RWPE2 (cell line): Measurements from ENCODE around the gene NTN1.

Source experiments
- ATAC-seq: fragments of 200-7000 bp; cut with Tn5 transposase; 3 replicates; pipeline ENCODE4 v1.9.1; 2021; ENCODE audit warnings: low read depth
- DNase-seq: peaks from one replicate; pipeline ENCODE4 v3.0.0-alpha.2; 2020; ENCODE audit warnings: low spot score
- H3K27ac ChIP-seq: fragments of 450-650 bp; 2 replicates; pipeline ENCODE4 v1.5.1; 2017; ENCODE audit warnings: mild to moderate bottlenecking; ENCODE audit not compliant: poor library complexity, severe bottlenecking
- H3K27me3 ChIP-seq: fragments of 250-450 bp; sonication (Bioruptor Pico); 2 replicates; pipeline ENCODE4 v1.5.1; 2021; ENCODE audit warnings: mild to moderate bottlenecking, moderate library complexity; ENCODE audit not compliant: insufficient read depth, poor library complexity, severe bottlenecking
- H3K36me3 ChIP-seq: fragments of 250-450 bp; sonication (Bioruptor Pico); 2 replicates; pipeline ENCODE4 v1.5.1; 2020; ENCODE audit warnings: low read depth, mild to moderate bottlenecking, moderate library complexity
- H3K4me1 ChIP-seq: fragments of 250-450 bp; sonication (Bioruptor Pico); 2 replicates; pipeline ENCODE4 v1.5.1; 2021; ENCODE audit warnings: mild to moderate bottlenecking, moderate library complexity; ENCODE audit not compliant: insufficient read depth, poor library complexity, severe bottlenecking
- H3K4me3 ChIP-seq: fragments of 250-450 bp; sonication (Bioruptor Pico); 2 replicates; pipeline ENCODE4 v1.5.1; 2021; ENCODE audit warnings: mild to moderate bottlenecking, moderate library complexity; ENCODE audit not compliant: severe bottlenecking
- H3K9me3 ChIP-seq: fragments of 250-450 bp; sonication (Bioruptor Pico); 2 replicates; pipeline ENCODE4 v1.5.1; 2021; ENCODE audit warnings: mild to moderate bottlenecking, moderate library complexity; ENCODE audit not compliant: severe bottlenecking
- TF ChIP-seq, protein P1 (sequence below): fragments of 450-650 bp; IDR thresholded peaks from one replicate; pipeline ENCODE4 v1.5.1; 2017; ENCODE audit warnings: mild to moderate bottlenecking, moderate library complexity; ENCODE audit not compliant: poor library complexity, severe bottlenecking

Gene NTN1

DNA sequence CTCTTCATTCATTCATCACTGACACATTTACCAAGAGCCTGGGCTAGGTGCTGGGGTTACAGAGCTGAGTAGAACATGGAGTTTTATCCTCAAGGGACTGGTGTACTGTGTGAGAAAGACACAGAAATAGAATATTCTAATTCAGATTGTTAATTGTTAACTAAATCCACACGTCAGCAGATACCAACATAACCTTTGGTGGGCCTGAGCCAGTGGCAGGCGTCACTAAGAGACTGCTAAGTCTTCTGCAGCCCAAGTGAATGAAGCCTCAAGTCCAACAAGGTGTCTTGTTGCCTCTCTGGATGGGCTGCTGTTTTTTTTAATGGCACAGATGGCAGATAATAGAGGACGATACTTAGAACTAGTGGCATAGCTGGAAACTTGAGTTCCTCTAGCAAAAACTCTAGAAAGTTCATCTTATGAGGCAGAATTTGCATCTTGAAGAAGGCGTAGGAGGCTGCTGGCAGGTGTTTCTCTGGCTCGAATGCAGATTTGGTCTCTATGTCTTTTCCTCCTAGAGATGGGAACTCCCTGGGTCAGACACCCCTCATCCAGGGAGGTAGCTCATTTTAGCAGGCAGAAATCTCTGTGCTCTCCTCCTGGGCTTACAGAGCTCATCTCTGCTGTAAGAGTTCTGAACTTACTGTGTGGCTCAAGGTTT, 179.5 kb downstream of the NTN1 start:
- no peak for ATAC-seq
- H3K36me3 ChIP-seq: no peaks in the 10 kb centered on the region
- TF ChIP-seq, protein P1, sequence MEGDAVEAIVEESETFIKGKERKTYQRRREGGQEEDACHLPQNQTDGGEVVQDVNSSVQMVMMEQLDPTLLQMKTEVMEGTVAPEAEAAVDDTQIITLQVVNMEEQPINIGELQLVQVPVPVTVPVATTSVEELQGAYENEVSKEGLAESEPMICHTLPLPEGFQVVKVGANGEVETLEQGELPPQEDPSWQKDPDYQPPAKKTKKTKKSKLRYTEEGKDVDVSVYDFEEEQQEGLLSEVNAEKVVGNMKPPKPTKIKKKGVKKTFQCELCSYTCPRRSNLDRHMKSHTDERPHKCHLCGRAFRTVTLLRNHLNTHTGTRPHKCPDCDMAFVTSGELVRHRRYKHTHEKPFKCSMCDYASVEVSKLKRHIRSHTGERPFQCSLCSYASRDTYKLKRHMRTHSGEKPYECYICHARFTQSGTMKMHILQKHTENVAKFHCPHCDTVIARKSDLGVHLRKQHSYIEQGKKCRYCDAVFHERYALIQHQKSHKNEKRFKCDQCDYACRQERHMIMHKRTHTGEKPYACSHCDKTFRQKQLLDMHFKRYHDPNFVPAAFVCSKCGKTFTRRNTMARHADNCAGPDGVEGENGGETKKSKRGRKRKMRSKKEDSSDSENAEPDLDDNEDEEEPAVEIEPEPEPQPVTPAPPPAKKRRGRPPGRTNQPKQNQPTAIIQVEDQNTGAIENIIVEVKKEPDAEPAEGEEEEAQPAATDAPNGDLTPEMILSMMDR: no peak
- DNase-seq: no peak
- no peak overlapping the region for H3K27ac ChIP-seq
- H3K4me1 ChIP-seq: no peaks in the 10 kb centered on the region
- no peak overlapping the region for H3K4me3 ChIP-seq
- H3K9me3 ChIP-seq: no peaks in the 10 kb centered on the region
- no peaks in the 10 kb centered on the region for H3K27me3 ChIP-seq

DNA sequence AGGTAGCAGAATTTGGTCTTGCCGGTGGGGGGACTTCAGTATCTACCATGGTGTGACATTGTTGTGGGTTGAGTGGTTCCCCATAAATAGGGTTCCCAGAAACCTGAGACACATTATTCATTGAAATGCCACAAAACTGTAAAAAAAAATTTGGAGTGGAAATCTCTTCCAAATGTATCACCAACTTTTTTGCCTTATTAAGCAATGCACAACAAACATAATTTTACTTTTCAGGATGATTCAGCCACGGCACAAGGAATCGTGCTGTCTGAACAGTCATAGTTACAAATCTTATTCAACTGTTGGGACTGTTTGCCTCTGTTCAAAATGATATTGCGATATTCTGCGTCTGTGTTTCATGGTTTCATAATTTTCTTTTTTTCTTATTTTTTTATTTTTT, 181.2 kb downstream of the NTN1 start:
- H3K27ac ChIP-seq: no peak overlapping the region
- ATAC-seq (no peak), DNase-seq (no peak)
- no peaks in the 10 kb centered on the region for H3K36me3 ChIP-seq
- TF ChIP-seq, protein P1: no peak
- no peaks in the 10 kb centered on the region for H3K27me3 ChIP-seq
- H3K4me3 ChIP-seq: no peak overlapping the region
- no peaks in the 10 kb centered on the region for H3K9me3 ChIP-seq
- H3K4me1 ChIP-seq: no peaks in the 10 kb centered on the region

DNA sequence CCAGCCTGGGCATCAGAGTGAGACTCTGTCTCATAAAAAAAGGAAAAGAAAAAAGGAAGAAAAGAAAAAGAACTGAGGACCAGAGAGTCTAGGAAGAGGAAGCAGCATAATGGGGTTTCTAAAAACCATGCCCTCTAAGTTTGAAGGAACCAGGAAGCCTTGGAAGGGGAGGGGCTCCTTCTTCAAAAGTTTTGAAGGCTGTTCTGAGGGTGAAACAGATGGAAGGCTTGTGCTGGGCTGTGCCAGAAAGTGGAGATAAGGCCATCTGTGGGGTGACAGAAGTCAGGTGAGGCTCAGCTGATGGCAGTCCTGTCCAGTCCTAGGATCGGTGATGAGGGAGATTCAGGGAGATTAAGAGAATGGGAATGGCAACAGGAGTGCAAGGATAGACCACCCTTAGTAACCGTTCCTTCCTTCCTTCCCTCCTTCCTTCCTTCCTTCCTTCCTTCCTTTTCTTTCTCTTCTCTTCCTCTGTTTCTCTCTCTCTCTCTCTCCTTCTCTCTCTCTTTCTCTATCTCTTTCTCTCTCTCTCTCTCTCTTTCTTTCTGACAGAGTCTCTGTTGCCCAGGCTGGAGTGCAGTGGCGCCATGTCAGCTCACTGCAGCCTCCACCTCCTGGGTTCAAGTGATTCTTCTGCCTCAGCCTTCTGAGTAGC, 182.6 kb downstream of the NTN1 start:
- Histone ChIP-seq H3K9me3 (no peaks in the 10 kb centered on the region), H3K36me3 (no peaks in the 10 kb centered on the region), H3K27ac (no peak overlapping the region), H3K4me1 (no peaks in the 10 kb centered on the region), H3K27me3 (no peaks in the 10 kb centered on the region), H3K4me3 (no peak overlapping the region)
- TF ChIP-seq, protein P1: no peak
- DNase-seq (no peak), ATAC-seq (no peak)

DNA sequence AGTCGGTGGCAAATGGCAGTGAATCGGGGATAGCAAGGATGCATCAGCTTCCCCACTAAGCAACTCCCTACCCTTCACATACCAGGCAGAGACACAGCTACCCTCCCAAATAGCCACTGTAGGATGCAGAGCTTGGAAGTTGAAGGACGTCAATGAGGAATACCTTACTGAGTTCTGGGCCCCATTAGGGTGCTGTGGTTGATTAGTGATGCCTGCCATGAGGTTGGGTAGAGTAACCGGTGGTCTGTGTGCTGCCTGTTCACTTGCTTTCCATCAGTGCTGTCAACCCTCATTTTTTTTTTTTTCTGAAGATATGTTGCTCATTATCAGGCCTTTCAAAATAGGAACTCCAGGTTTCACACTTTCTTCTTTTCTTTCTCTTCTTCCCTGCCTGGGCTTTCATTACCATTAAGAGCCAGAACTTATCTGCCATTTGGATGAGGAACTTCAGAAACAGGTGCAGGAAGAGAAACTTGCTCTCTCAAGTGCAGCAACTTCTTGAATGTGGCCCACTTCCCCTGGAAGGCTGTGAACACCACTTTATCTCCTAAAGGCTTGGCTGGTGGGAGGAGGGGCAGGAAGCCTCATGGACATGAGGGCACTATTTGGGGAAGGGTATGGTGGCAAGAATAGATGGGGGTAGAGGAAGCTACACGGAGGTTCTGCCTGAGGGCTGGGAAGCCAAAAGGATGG, 183.5 kb downstream of the NTN1 start:
- Histone ChIP-seq H3K27ac (no peak overlapping the region), H3K27me3 (no peaks in the 10 kb centered on the region), H3K9me3 (no peaks in the 10 kb centered on the region), H3K4me1 (no peaks in the 10 kb centered on the region), H3K4me3 (no peak overlapping the region), H3K36me3 (no peaks in the 10 kb centered on the region)
- DNase-seq: peak; percentile 21
- TF ChIP-seq, protein P1: no peak
- no peak for ATAC-seq
